ENCODE data around the gene ADARB1. TPM values are rescaled to one million over a fixed set of nuclear protein-coding genes. Genes with fewer than 3 reads are reported as not detected.
A peak's percentile ranks its signal among the peaks of the same experiment; 100 is the strongest.

ADARB1 gene
- total RNA-seq, 1 experiment from 2014 or later, result 15.8 TPM

DNA sequence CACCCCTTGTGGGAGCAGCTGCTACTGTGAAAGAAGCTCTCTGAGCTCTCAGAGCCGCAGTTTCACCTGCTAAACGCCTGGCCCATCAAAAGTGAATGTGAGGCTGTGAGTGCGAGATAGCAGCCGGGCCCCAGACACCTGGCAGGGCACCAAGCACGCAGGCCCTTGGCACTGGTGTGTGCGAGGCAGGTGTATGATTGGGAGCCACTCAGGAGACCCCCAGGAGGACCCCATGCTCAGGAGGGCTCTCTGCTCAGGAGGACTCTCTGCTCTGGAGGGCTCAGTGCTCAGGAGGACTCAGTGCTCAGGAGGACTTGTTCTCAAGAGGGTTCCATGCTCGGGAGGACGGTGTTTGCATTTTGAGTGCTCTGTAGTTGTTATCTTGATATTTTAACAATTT is 14.3 kb upstream of the ADARB1 start:
- H3K9me3 Mint-ChIP-seq, result no peaks in the 10 kb centered on the region; a peak in 2 of 5 replicates
- no peaks in the 10 kb centered on the region for H3K79me1 ChIP-seq (ENCODE audit: insufficient read depth, low read depth, low read length, poor library complexity, severe bottlenecking)
- no peak overlapping the region for H3K18ac ChIP-seq (ENCODE audit: insufficient read length, low read depth, low read length)
- no peaks in the 10 kb centered on the region for H3K27me3 ChIP-seq (ENCODE audit: insufficient read depth, low read length)
- DNase-seq, result peak; percentile 14
- no peaks in the 10 kb centered on the region for H3K79me2 ChIP-seq (ENCODE audit: insufficient read depth, low read length)
- H2BK120ac ChIP-seq (ENCODE audit: low read depth, low read length, poor library complexity, severe bottlenecking), result no peak overlapping the region
- no peaks in the 10 kb centered on the region for H3K9me3 ChIP-seq (ENCODE audit: control insufficient read depth, low read depth, low read length)
- H3T11ph ChIP-seq (ENCODE audit: low read length), result no peak overlapping the region
- no peak overlapping the region for H4K8ac ChIP-seq (replicated peaks; ENCODE audit: insufficient read length, low read depth, low read length)
- no peak overlapping the region for H2AFZ ChIP-seq (ENCODE audit: low read length)
- H3K4me1 Mint-ChIP-seq, result peaks cover 18 to 23% of the 10 kb centered on the region in 2 experiments
- H3K4me1 ChIP-seq (ENCODE audit: insufficient read depth, low read length), result no peaks in the 10 kb centered on the region
- H2BK15ac ChIP-seq (ENCODE audit: low read depth, low read length), result no peak overlapping the region
- no peak overlapping the region for H3K27ac Mint-ChIP-seq
- H3K9ac ChIP-seq (ENCODE audit: extremely low read depth, insufficient read length, low read length), result no peak overlapping the region
- no peak overlapping the region for H2BK20ac ChIP-seq (ENCODE audit: low read depth, low read length, poor library complexity, severe bottlenecking)
- no CpG with 5 or more reads among the region's 8 CpGs for WGBS (ENCODE audit: extremely low coverage, insufficient read length, low lambda C conversion rate)
- no peak overlapping the region for H2BK5ac ChIP-seq (ENCODE audit: insufficient read length, low read length)
- no peaks in the 10 kb centered on the region for H3K23me2 ChIP-seq (ENCODE audit: insufficient read length, low read depth, low read length, poor library complexity, severe bottlenecking)
- H4K91ac ChIP-seq (ENCODE audit: insufficient read length, low read depth, low read length), result no peak overlapping the region
- no peak overlapping the region for H3K27ac ChIP-seq (ENCODE audit: insufficient read length, low read depth, low read length)
- no peak overlapping the region for H3K4ac ChIP-seq (ENCODE audit: low read depth, low read length)
- no peak overlapping the region for H3K4me3 Mint-ChIP-seq
- H3K36me3 Mint-ChIP-seq (ENCODE audit: insufficient read depth in 1 of 3, low read depth in 3 of 3), result no peaks in the 10 kb centered on the region
- H2BK12ac ChIP-seq (ENCODE audit: insufficient read length, low read depth, low read length), result no peak overlapping the region
- TF ChIP-seq, protein P1, sequence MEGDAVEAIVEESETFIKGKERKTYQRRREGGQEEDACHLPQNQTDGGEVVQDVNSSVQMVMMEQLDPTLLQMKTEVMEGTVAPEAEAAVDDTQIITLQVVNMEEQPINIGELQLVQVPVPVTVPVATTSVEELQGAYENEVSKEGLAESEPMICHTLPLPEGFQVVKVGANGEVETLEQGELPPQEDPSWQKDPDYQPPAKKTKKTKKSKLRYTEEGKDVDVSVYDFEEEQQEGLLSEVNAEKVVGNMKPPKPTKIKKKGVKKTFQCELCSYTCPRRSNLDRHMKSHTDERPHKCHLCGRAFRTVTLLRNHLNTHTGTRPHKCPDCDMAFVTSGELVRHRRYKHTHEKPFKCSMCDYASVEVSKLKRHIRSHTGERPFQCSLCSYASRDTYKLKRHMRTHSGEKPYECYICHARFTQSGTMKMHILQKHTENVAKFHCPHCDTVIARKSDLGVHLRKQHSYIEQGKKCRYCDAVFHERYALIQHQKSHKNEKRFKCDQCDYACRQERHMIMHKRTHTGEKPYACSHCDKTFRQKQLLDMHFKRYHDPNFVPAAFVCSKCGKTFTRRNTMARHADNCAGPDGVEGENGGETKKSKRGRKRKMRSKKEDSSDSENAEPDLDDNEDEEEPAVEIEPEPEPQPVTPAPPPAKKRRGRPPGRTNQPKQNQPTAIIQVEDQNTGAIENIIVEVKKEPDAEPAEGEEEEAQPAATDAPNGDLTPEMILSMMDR (conservative IDR thresholded peaks at IDR 0.05), result no peak
- H3K27me3 Mint-ChIP-seq (ENCODE audit: low read depth), result peaks cover 16% of the 10 kb centered on the region
- no peak overlapping the region for H3K14ac ChIP-seq (ENCODE audit: insufficient read depth, low read length)
- H3K56ac ChIP-seq (ENCODE audit: insufficient read length, low read depth, low read length), result no peak overlapping the region
- H4K20me1 ChIP-seq (ENCODE audit: control insufficient read depth, insufficient read depth, insufficient read length), result no peaks in the 10 kb centered on the region
- H4K5ac ChIP-seq (ENCODE audit: insufficient read length, low read depth, low read length), result no peak overlapping the region
- no peak overlapping the region for H2AK5ac ChIP-seq (ENCODE audit: insufficient read length, low read length)
- no peak overlapping the region for H3K23ac ChIP-seq (ENCODE audit: insufficient read length, low read depth, low read length)
- no peak overlapping the region for H3K4me2 ChIP-seq (ENCODE audit: insufficient read depth, insufficient read length, low read length)
